Keratinocyte (primary cell): ENCODE results near the gene ARIH1. TPM values are rescaled to one million over a fixed set of nuclear protein-coding genes. Genes with fewer than 3 reads are reported as not detected.

Source experiments
- DNase-seq: peaks from one replicate; pipeline ENCODE4 v3.0.0-alpha.2; 2011; ENCODE audit warnings: low read depth, missing footprints, low spot score
- FAIRE-seq: peaks from 2 replicates; lab custom pipeline; 2011; peaks lifted over from hg19 to GRCh38; lab: Jason Lieb, UNC
- H2AFZ ChIP-seq: 2 replicates; pipeline ENCODE4 v1.6.0; 2012; ENCODE audit warnings: low read length, control low read depth, inconsistent platforms; ENCODE audit not compliant: control insufficient read depth
- H3K27ac ChIP-seq: 2 replicates; pipeline ENCODE4 v1.5.1; 2011; ENCODE audit warnings: low read length; ENCODE audit not compliant: control insufficient read depth, insufficient read depth
- H3K27me3 ChIP-seq: 3 replicates; pipeline ENCODE4 v1.6.0; 2011; ENCODE audit warnings: low read length; ENCODE audit not compliant: control insufficient read depth, insufficient read depth; ENCODE audit errors: extremely low read depth
- H3K36me3 ChIP-seq, 2 experiments: 2 replicates in 1 of 2; 3 replicates in 1 of 2; pipeline ENCODE4 v1.5.1; 2011; ENCODE audit warnings: low read length in 2 of 2, mild to moderate bottlenecking in 1 of 2; ENCODE audit not compliant: control insufficient read depth in 2 of 2, insufficient read depth in 2 of 2; ENCODE audit errors: extremely low read depth in 1 of 2
- H3K4me1 ChIP-seq: 3 replicates; pipeline ENCODE4 v1.5.1; 2011; ENCODE audit warnings: low read length; ENCODE audit not compliant: control insufficient read depth, insufficient read depth; ENCODE audit errors: extremely low read depth
- H3K4me2 ChIP-seq: 3 replicates; pipeline ENCODE4 v1.6.0; 2011; ENCODE audit warnings: low read depth, low read length; ENCODE audit not compliant: control insufficient read depth, insufficient read depth; ENCODE audit errors: extremely low read depth
- H3K4me3 ChIP-seq, 3 experiments: fragments of 200-600 bp in 1 of 3; sonication (generic) in 1 of 3; 2 replicates in 2 of 3; 3 replicates in 1 of 3; pipeline ENCODE4 v1.5.1; 2011 to 2016; ENCODE audit warnings: low read length in 3 of 3, mild to moderate bottlenecking in 3 of 3, control low read depth in 2 of 3, inconsistent platforms in 1 of 3, low read depth in 1 of 3, mixed read lengths in 1 of 3, mixed run types in 1 of 3, moderate library complexity in 1 of 3; ENCODE audit not compliant: control insufficient read depth in 2 of 3, insufficient read depth in 2 of 3; ENCODE audit errors: extremely low read depth in 1 of 3
- H3K79me2 ChIP-seq: 2 replicates; pipeline ENCODE4 v1.6.0; 2012; ENCODE audit warnings: low read length; ENCODE audit not compliant: control insufficient read depth, insufficient read depth
- H3K9ac ChIP-seq: 3 replicates; pipeline ENCODE4 v1.6.0; 2011; ENCODE audit warnings: low read length; ENCODE audit not compliant: control insufficient read depth, insufficient read depth; ENCODE audit errors: extremely low read depth
- H3K9me1 ChIP-seq: 3 replicates; pipeline ENCODE4 v1.6.0; 2011; ENCODE audit warnings: low read length; ENCODE audit not compliant: control insufficient read depth, insufficient read depth; ENCODE audit errors: extremely low read depth
- H3K9me3 ChIP-seq: 2 replicates; pipeline ENCODE4 v1.5.1; 2012; ENCODE audit warnings: low read depth, low read length; ENCODE audit not compliant: control insufficient read depth
- H4K20me1 ChIP-seq: 3 replicates; pipeline ENCODE4 v1.6.0; 2011; ENCODE audit warnings: low read length; ENCODE audit not compliant: control insufficient read depth, insufficient read depth; ENCODE audit errors: extremely low read depth
- EZH2 ChIP-seq: IDR thresholded peaks from one replicate; pipeline ENCODE4 v1.6.1; 2012; ENCODE audit warnings: inconsistent platforms, mild to moderate bottlenecking, low read length, moderate library complexity
- dilution Hi-C: fragments of 300-500 bp; cut with MboI; formaldehyde crosslinking; loops from one replicate; pipeline ENCODE4 v1.7.0; 2020; ENCODE audit warnings: low sequenced_read_pairs; ENCODE audit not compliant: extremely low pct_ligation_motif_present
- polyA plus RNA-seq, 5 experiments: library from polyadenylated mRNA; depleted of rRNA in 3 of 5; stranded (reverse) in 3 of 5; stranded (forward) in 1 of 5; unstranded in 1 of 5; fragments of >200 nt; gene quantifications; 1 replicate in 1 of 5; 2 replicates in 3 of 5; 3 replicates in 1 of 5; pipeline versions ENCODE4 v1.2.1 to v1.2.3, GENCODE V29; 2011 to 2012; ENCODE audit warnings: missing spikeins in 2 of 5, low read depth in 1 of 5, low replicate concordance in 1 of 5
- TF ChIP-seq, protein P1 (sequence below), 3 experiments: IDR thresholded peaks in 1 of 3; conservative IDR thresholded peaks in 1 of 3; optimal IDR thresholded peaks in 1 of 3; 2 replicates in 2 of 3; 3 replicates in 1 of 3; pipeline versions ENCODE3 to v1.5.1; 2011; ENCODE audit warnings: low read length in 3 of 3, mild to moderate bottlenecking in 3 of 3, moderate library complexity in 2 of 3, control low read depth in 1 of 3, inconsistent platforms in 1 of 3; ENCODE audit not compliant: insufficient read depth in 2 of 3; ENCODE audit errors: extremely low read depth in 1 of 3

The ARIH1 gene
- polyA plus RNA-seq, 1 donor (not counting 4 experiments of a cell fraction or from before 2014, with no cell fraction given) = 70.6 TPM

DNA sequence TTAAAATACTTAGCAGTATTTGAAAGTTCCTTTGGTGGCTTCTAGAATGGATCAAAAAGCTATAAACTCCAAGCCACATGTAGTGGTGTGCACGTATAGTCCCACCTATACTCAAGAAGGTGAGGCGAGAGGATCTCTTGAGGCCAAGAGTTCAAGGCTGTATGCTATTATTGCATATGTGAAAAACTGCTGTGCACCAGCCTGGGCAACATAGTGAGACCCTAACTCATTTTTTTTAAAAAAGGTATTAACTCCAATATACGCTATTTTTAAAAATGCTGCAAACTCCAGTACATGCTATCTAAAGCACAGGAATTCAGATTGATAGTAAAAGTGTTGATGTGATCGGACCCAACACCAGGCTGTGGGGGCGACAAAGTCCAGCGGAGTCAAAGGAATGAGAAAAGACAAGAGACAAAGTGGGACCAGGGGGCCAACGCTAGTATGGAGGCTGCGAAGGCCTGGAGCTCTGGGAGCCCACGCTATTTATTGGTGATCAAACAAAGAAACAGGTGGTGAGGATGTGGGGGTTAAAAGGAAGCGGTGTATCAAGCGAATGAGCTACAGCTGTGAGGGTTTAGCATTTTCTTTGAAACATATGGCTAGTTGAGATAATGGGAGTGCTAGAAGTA, 66.6 kb downstream of the ARIH1 start:
- DNase-seq = no peak
- H3K4me2 ChIP-seq = no peak overlapping the region
- H3K79me2 ChIP-seq = peaks cover 51% of the 10 kb centered on the region
- FAIRE-seq = no peak
- H3K9ac ChIP-seq = no peak overlapping the region
- dilution Hi-C loops = no loop called here
- H3K27ac ChIP-seq = no peak overlapping the region
- no peak for TF ChIP-seq EZH2
- TF ChIP-seq, protein P1, sequence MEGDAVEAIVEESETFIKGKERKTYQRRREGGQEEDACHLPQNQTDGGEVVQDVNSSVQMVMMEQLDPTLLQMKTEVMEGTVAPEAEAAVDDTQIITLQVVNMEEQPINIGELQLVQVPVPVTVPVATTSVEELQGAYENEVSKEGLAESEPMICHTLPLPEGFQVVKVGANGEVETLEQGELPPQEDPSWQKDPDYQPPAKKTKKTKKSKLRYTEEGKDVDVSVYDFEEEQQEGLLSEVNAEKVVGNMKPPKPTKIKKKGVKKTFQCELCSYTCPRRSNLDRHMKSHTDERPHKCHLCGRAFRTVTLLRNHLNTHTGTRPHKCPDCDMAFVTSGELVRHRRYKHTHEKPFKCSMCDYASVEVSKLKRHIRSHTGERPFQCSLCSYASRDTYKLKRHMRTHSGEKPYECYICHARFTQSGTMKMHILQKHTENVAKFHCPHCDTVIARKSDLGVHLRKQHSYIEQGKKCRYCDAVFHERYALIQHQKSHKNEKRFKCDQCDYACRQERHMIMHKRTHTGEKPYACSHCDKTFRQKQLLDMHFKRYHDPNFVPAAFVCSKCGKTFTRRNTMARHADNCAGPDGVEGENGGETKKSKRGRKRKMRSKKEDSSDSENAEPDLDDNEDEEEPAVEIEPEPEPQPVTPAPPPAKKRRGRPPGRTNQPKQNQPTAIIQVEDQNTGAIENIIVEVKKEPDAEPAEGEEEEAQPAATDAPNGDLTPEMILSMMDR (optimal IDR thresholded peaks at IDR 0.05 in 1 of 3, IDR thresholded peaks at IDR 0.05 in 1 of 3, conservative IDR thresholded peaks at IDR 0.05 in 1 of 3; ENCODE audit: extremely low read depth in 1 of 3, insufficient read depth in 2 of 3, low read length in 3 of 3) = no peak
- peaks cover 4% of the 10 kb centered on the region for H3K9me3 ChIP-seq
- H3K4me1 ChIP-seq = no peaks in the 10 kb centered on the region
- H3K4me3 ChIP-seq = no peak overlapping the region
- H3K9me1 ChIP-seq = no peaks in the 10 kb centered on the region
- H3K36me3 ChIP-seq = peaks cover 3 to 5% of the 10 kb centered on the region in 2 experiments
- H4K20me1 ChIP-seq = peaks cover 4% of the 10 kb centered on the region
- H2AFZ ChIP-seq = no peak overlapping the region
- no peaks in the 10 kb centered on the region for H3K27me3 ChIP-seq

DNA sequence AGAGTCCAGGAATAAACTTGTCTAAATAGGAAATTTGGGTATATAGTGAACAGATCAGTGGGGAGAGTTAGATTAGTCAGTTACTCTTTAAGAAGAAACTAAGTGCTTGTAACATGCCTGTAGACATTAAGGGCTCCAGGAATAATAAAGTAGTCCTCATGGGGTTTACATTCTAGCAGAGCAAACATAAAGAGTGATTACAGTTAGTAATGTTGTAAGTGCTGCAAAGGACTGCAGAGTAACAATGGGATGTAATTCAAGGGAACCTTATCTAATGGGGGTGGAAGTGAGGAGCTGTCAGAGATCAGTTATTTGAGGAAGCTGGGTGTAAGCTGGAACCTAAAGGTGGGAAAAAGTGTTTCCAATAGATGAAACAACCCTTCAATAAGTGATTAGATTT, 67.5 kb downstream of the ARIH1 start:
- no peaks in the 10 kb centered on the region for H3K4me1 ChIP-seq
- H3K4me3 ChIP-seq = no peak overlapping the region
- H3K79me2 ChIP-seq = peaks cover 45% of the 10 kb centered on the region
- peaks cover 4% of the 10 kb centered on the region for H4K20me1 ChIP-seq
- peaks cover 4% of the 10 kb centered on the region for H3K9me3 ChIP-seq
- TF ChIP-seq, protein P1 (optimal IDR thresholded peaks at IDR 0.05 in 1 of 3, IDR thresholded peaks at IDR 0.05 in 1 of 3, conservative IDR thresholded peaks at IDR 0.05 in 1 of 3; ENCODE audit: extremely low read depth in 1 of 3, insufficient read depth in 2 of 3, low read length in 3 of 3) = no peak
- no peak for TF ChIP-seq EZH2
- no peak overlapping the region for H3K9ac ChIP-seq
- no peak overlapping the region for H3K4me2 ChIP-seq
- dilution Hi-C loops = no loop called here
- DNase-seq (no peak), FAIRE-seq (no peak)
- no peak overlapping the region for H2AFZ ChIP-seq
- H3K27ac ChIP-seq = no peak overlapping the region
- H3K27me3 ChIP-seq = no peaks in the 10 kb centered on the region
- no peaks in the 10 kb centered on the region for H3K9me1 ChIP-seq
- peaks cover 3 to 5% of the 10 kb centered on the region in 2 experiments for H3K36me3 ChIP-seq
